GM12875 (cell line): ENCODE results near the gene MAML3.

Source experiments
- H3K4me3 ChIP-seq: one replicate; pipeline ENCODE4 v1.5.1; 2011; ENCODE audit warnings: low read depth, low read length, control low read depth
- TF ChIP-seq, protein P1 (sequence below): IDR thresholded peaks from 2 replicates; pipeline ENCODE4 v1.5.1; 2011; ENCODE audit warnings: low read depth, mild to moderate bottlenecking, control low read depth, inconsistent platforms, low read length, moderate library complexity, borderline replicate concordance; ENCODE audit not compliant: insufficient read depth

The MAML3 gene

DNA sequence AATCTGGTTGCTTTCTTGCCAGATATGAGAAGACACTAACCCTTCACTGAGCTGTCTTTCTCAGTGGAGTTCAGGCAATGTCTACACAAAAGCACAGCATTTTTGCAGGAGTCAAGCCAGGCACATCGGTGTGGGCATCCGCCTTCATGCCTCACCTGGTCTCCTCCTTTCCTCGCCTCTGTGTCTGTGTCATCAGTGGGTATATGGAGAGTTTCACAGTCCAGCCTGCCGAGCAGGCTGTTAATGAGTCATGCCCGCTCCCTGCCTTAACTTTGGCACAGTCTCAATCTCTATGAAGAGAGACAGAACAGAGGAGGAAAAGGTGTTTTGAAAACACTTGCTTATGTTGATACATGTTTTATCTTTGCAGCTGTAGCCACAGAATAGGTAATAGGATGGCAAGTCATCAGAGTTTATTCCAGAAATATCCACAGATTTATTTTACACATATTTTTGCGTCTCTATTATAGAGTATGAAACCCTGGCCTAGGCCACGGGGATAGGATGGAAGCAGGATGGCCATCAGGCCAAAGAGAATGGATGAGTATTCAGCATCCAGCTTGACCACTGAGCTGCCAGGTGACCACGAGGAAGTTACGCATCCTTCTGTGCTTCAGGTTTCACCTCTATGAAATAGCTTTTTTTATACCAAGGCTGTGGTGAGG, 32.8 kb upstream of the MAML3 start:
- no peak overlapping the region for H3K4me3 ChIP-seq
- TF ChIP-seq, protein P1, sequence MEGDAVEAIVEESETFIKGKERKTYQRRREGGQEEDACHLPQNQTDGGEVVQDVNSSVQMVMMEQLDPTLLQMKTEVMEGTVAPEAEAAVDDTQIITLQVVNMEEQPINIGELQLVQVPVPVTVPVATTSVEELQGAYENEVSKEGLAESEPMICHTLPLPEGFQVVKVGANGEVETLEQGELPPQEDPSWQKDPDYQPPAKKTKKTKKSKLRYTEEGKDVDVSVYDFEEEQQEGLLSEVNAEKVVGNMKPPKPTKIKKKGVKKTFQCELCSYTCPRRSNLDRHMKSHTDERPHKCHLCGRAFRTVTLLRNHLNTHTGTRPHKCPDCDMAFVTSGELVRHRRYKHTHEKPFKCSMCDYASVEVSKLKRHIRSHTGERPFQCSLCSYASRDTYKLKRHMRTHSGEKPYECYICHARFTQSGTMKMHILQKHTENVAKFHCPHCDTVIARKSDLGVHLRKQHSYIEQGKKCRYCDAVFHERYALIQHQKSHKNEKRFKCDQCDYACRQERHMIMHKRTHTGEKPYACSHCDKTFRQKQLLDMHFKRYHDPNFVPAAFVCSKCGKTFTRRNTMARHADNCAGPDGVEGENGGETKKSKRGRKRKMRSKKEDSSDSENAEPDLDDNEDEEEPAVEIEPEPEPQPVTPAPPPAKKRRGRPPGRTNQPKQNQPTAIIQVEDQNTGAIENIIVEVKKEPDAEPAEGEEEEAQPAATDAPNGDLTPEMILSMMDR: no peak

DNA sequence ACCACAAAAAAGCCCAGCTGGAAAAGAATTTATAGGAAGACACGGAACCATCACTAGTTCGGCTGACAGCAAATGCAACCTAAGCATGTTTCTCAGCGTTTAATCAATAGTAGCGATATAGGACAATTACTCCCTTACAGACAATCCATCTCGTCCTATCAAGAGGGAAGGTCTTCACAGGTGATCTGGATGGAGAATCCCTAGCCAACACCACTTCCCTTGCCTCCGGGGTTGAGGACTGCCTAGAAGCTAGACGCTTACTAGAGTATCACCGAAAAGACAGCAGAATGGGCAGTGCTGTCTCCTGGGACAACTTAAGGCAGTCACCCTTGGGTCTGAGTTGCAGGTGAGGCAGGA, 32.1 kb upstream of the MAML3 start:
- no peak overlapping the region for H3K4me3 ChIP-seq
- TF ChIP-seq, protein P1: no peak

DNA sequence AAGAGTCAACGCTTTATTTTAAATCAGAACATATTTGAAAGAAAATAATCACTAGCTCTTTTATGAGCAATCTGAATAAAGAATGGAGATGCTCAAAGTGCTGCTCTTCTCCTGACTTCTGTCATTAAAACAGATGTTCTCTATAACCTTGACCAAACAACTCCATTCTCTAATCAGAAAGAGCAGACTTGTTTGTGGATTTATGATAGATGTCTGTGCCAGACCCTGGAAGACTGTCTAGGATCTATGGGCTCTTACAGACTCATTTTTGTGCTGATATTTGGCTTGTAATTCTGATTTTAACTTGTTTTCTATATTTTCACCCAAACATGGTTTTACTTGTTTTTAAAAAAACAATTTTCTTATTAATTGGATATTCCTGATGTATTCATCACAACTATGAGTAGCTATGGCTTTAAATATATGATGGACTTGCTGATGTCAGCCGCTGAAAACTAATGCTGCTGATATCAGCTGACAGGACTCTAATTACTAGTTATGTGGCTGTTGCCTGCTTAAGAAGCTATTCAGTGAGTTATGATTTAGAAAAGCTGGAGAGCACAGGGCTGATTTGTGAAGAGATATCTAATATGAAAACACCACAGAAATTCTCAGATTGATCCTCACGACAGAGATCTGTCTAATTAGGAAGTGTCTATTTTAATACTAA, 31.6 kb upstream of the MAML3 start:
- TF ChIP-seq, protein P1: no peak
- H3K4me3 ChIP-seq: no peak overlapping the region

DNA sequence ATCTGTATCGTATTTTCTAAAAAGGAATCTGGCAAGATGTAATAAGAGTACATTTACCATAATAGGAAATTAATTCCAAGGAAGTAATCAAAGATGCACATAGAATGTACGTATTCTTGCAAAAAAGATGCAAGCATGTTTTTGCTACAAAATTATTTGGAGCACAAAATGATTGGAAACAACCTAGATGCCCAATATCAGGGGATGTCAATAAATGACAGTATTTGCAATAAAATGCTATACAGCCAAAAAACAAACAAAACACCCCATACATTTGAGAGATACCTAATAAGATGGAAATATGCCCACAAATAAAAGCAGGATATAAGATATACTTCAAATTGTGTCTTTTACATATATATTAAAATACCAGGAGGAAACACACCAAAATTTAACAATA, 29.3 kb upstream of the MAML3 start:
- TF ChIP-seq, protein P1: no peak
- H3K4me3 ChIP-seq: no peak overlapping the region

DNA sequence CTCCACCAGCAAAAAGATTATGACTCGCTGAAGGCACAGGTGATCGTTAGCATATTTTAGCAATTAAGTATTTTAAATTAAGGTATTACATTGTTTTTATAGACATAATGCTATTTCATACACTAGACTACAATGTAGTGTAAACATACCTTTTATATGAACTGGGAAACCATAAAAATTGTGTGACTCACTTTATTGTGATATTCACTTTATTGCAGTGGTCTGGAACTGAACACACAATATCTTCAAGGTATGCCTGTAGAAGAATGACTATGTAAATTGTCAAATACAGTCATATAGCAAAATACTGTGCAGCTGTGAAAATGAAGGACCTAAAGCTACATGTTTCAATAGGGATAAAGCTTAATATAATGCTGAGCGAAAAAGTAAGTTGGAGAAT, 26.6 kb upstream of the MAML3 start:
- TF ChIP-seq, protein P1: no peak
- H3K4me3 ChIP-seq: no peak overlapping the region

DNA sequence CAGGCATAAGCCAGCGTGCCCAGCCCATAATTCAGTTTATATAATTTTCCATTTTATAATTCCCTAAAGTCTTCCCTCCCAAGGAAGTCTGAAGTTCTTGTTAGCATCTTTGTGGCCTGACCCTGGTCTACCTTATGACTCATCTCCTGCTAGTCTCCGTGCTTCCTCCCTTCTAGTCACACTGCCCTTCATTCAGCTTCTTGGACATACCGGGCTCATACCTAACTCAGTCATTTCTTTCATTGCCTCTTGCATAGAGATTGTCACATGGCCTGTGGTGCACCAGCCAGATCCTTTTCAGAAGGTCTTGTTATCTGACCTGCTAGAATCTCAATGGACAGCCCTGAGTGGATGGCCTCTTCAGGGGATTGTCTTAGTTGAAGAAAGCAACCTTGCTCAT, 22.8 kb upstream of the MAML3 start:
- TF ChIP-seq, protein P1: no peak
- H3K4me3 ChIP-seq: no peak overlapping the region

DNA sequence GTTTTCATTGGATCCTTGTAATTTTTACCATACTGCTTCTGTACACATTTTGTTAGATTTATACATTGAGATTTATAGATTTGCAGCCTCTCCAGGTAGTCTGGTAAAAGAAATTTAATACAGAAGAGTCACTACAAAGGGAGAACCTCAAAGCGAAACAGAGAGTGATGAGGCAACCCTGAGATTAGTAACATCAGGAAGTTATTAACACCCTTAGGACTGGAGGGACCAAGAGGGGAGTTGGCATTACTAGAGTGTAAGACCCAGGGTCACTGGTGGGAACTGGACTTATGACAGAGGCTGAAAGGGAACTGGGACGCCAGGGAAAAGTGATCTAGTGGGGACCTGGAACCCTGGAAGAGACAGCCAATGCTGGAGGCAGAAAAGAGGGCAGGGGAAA, 20.6 kb upstream of the MAML3 start:
- no peak overlapping the region for H3K4me3 ChIP-seq
- TF ChIP-seq, protein P1: no peak
